Measurements from ENCODE around the gene SOCS2.
"Not testable (repeated sequence)": the region's sequence is repeated elsewhere in the genome, so short reads cannot be mapped to it uniquely, and the experiment has no call there.

Gene SOCS2

GRCh38 chr12:93571925-93572711 is at the start of gene SOCS2:
Gene SOCS2, plus strand, starts transcription at chr12:93572675. Its CDS starts 223 bp downstream, at chr12:93572898.
- peak; percentile 23 for DNase-seq (ENCODE audit: low read depth)

GRCh38 chr12:93524386-93525133 is 47.9 kb upstream of the SOCS2 start:
- no peak for DNase-seq (ENCODE audit: low read depth)

- peak; percentile 92 for DNase-seq (ENCODE audit: low read depth)
These were observed 45.6 kb upstream of the SOCS2 start for GRCh38 chr12:93526786-93527428.

- no peak for DNase-seq (ENCODE audit: low read depth)
These were observed 42.1 kb upstream of the SOCS2 start for GRCh38 chr12:93530358-93530757.

- DNase-seq (ENCODE audit: low read depth) = no peak
These were observed 39.2 kb upstream of the SOCS2 start for GRCh38 chr12:93533310-93533709.

- no peak for DNase-seq (ENCODE audit: low read depth)
These were observed 36.2 kb upstream of the SOCS2 start for GRCh38 chr12:93536111-93536765.

- DNase-seq (ENCODE audit: low read depth) = peak; percentile 25
These were observed 35.5 kb upstream of the SOCS2 start for GRCh38 chr12:93536766-93537488.

GRCh38 chr12:93537769-93538168 is 34.7 kb upstream of the SOCS2 start:
- DNase-seq (ENCODE audit: low read depth) = no peak

- DNase-seq (ENCODE audit: low read depth) = no peak
These were observed 32.7 kb upstream of the SOCS2 start for GRCh38 chr12:93539821-93540220.

- peak; percentile 47 for DNase-seq (ENCODE audit: low read depth)
These were observed 32.0 kb upstream of the SOCS2 start for GRCh38 chr12:93540466-93540865.

GRCh38 chr12:93541578-93542225 is 30.8 kb upstream of the SOCS2 start:
- DNase-seq (ENCODE audit: low read depth) = peak; percentile 39

- no peak for DNase-seq (ENCODE audit: low read depth)
These were observed 24.7 kb upstream of the SOCS2 start for GRCh38 chr12:93547778-93548177.

GRCh38 chr12:93549174-93549573 is 23.3 kb upstream of the SOCS2 start:
- DNase-seq (ENCODE audit: low read depth) = no peak

GRCh38 chr12:93550748-93551611 is 21.5 kb upstream of the SOCS2 start:
- no peak for DNase-seq (ENCODE audit: low read depth)

- no peak for DNase-seq (ENCODE audit: low read depth)
These were observed 20.0 kb upstream of the SOCS2 start for GRCh38 chr12:93552427-93552826.

- not testable (repeated sequence) for DNase-seq (ENCODE audit: low read depth)
These were observed 14.6 kb upstream of the SOCS2 start for GRCh38 chr12:93557879-93558278.

GRCh38 chr12:93558685-93559084 is 13.8 kb upstream of the SOCS2 start:
- not testable (repeated sequence) for DNase-seq (ENCODE audit: low read depth)

- peak; percentile 30 for DNase-seq (ENCODE audit: low read depth)
These were observed 8.5 kb upstream of the SOCS2 start for GRCh38 chr12:93563807-93564538.

- DNase-seq (ENCODE audit: low read depth) = no peak
These were observed 6.7 kb upstream of the SOCS2 start for GRCh38 chr12:93565760-93566159.
